K562 (cell line): Measurements from ENCODE around the gene GJB2. TPM values are rescaled to one million over a fixed set of nuclear protein-coding genes. Genes with fewer than 3 reads are reported as not detected.

Experiments used
- ATAC-seq: fragments of 200-7000 bp; cut with Tn5 transposase; 3 replicates; pipeline ENCODE4 v1.9.1; 2020; ENCODE audit warnings: moderate library complexity
- BruUV-seq: library from RNA; stranded (reverse); fragments of 400-500 nt; replicated peaks from 2 replicates; lab custom pipeline; 2021; lab: Mats Ljungman, UMichigan
- CTCF ChIA-PET: fragments of 300-600 bp; formaldehyde crosslinking; extraction: SDS; loops from one replicate; lab custom pipeline; 2021; ENCODE audit warnings: low intra/inter-chr PET ratio; lab: Yijun Ruan, JAX
- POLR2A ChIA-PET: fragments of 300-600, 350-650 bp; sonication (Branson Sonifier 250); formaldehyde crosslinking; extraction: SDS; loops from one replicate; lab custom pipeline; 2021; ENCODE audit warnings: antibody characterized with exemption, inconsistent platforms; lab: Yijun Ruan, JAX
- DNase-seq, 4 experiments: peaks; one replicate each; pipeline versions ENCODE4 v3.0.0 to v3.0.0-alpha.2; 2011 to 2018; ENCODE audit warnings: low spot score in 3 of 4, mixed read lengths in 3 of 4; ENCODE audit errors: extremely low read depth in 1 of 4
- FAIRE-seq: peaks from 2 replicates; lab custom pipeline; 2011; peaks lifted over from hg19 to GRCh38; lab: Jason Lieb, UNC
- H2AFZ ChIP-seq: 2 replicates; pipeline ENCODE4 v1.6.0; 2011; ENCODE audit warnings: low read depth, low read length, control low read depth, inconsistent platforms
- H3K27ac ChIP-seq: fragments of 200-600 bp; 3 replicates; pipeline ENCODE4 v1.8.0; 2011; ENCODE audit warnings: low read depth, mild to moderate bottlenecking, control low read depth, inconsistent platforms, low read length, moderate library complexity, mixed read lengths; ENCODE audit errors: extremely low read depth
- H3K27me3 ChIP-seq, 2 experiments: fragments of 300-600 bp in 1 of 2; 2 replicates in 1 of 2; 3 replicates in 1 of 2; pipeline versions ENCODE4 v1.6.0 to v1.8.0; 2011; ENCODE audit warnings: inconsistent platforms in 2 of 2, low read length in 2 of 2, mild to moderate bottlenecking in 1 of 2, mixed read lengths in 1 of 2, moderate library complexity in 1 of 2; ENCODE audit not compliant: control insufficient read depth in 2 of 2, insufficient read depth in 2 of 2
- H3K36me3 ChIP-seq: fragments of 300-600 bp; 3 replicates; pipeline ENCODE4 v1.8.0; 2011; ENCODE audit warnings: mild to moderate bottlenecking, low read length, inconsistent platforms; ENCODE audit not compliant: control insufficient read depth, insufficient read depth
- H3K4me1 ChIP-seq, 2 experiments: fragments of 200-600 bp in 1 of 2; replicated peaks in 1 of 2; 2 replicates in 1 of 2; 3 replicates in 1 of 2; pipeline versions ENCODE4 v1.5.1 to v1.8.0; 2011; ENCODE audit warnings: inconsistent platforms in 2 of 2, low read length in 2 of 2, mild to moderate bottlenecking in 1 of 2, mixed read lengths in 1 of 2, moderate library complexity in 1 of 2; ENCODE audit not compliant: control insufficient read depth in 2 of 2, insufficient read depth in 2 of 2
- H3K4me2 ChIP-seq: 2 replicates; pipeline ENCODE4 v1.6.1; 2011; ENCODE audit warnings: low read length, control low read depth, inconsistent platforms, mixed read lengths; ENCODE audit not compliant: insufficient read depth
- H3K4me3 ChIP-seq: fragments of 200-600 bp; sonication (generic), shearing (Covaris generic); 2 replicates; pipeline ENCODE4 v1.5.1; 2016; ENCODE audit warnings: control low read depth, inconsistent platforms
- H3K79me2 ChIP-seq: fragments of 200-600 bp; 3 replicates; pipeline ENCODE4 v1.8.0; 2011; ENCODE audit warnings: low read length, inconsistent platforms; ENCODE audit not compliant: control insufficient read depth, insufficient read depth
- H3K9ac ChIP-seq, 2 experiments: 2 replicates each; pipeline versions ENCODE4 v1.6.0 to v1.6.1; 2011; ENCODE audit warnings: low read depth in 2 of 2, low read length in 2 of 2, control low read depth in 1 of 2, inconsistent platforms in 1 of 2, mild to moderate bottlenecking in 1 of 2, mixed read lengths in 1 of 2; ENCODE audit not compliant: insufficient read depth in 1 of 2
- H3K9me1 ChIP-seq: one replicate; pipeline ENCODE4 v1.6.0; 2011; ENCODE audit warnings: inconsistent platforms, mild to moderate bottlenecking, low read length, moderate library complexity; ENCODE audit not compliant: control insufficient read depth, insufficient read depth
- H3K9me3 ChIP-seq: replicated peaks from 2 replicates; pipeline ENCODE4 v1.5.1; 2011; ENCODE audit warnings: low read depth, low read length, inconsistent platforms; ENCODE audit not compliant: control insufficient read depth, insufficient read depth
- H4K20me1 ChIP-seq: replicated peaks from 2 replicates; pipeline ENCODE4 v1.6.1; 2011; ENCODE audit warnings: low read length, inconsistent platforms, mixed read lengths; ENCODE audit not compliant: control insufficient read depth, insufficient read depth
- C11orf30 ChIP-seq: fragments of 450-650 bp; IDR thresholded peaks from 2 replicates; pipeline ENCODE4 v1.6.1; 2016; ENCODE audit warnings: low read depth, mild to moderate bottlenecking
- FOXJ2 ChIP-seq: fragments of 200-800 bp; sonication (Bioruptor generic); IDR thresholded peaks from 2 replicates; pipeline ENCODE4 v1.6.1; 2016; ENCODE audit warnings: missing genetic modification characterization, missing compliant biosample characterization
- HMGXB4 ChIP-seq: sonication (generic); formaldehyde crosslinking; IDR thresholded peaks from 2 replicates; pipeline ENCODE4 v1.8.1; 2023; ENCODE audit warnings: mild to moderate bottlenecking, missing genetic modification reagents
- MXI1 ChIP-seq: IDR thresholded peaks from 2 replicates; pipeline ENCODE4 v1.6.1; 2011; ENCODE audit warnings: low read depth, mild to moderate bottlenecking, improper control_type of control experiment, low read length
- NUFIP1 ChIP-seq: fragments of 450-650 bp; IDR thresholded peaks from 2 replicates; pipeline ENCODE4 v1.6.1; 2018; ENCODE audit not compliant: partially characterized antibody
- PHF8 ChIP-seq: fragments of 200-600 bp; sonication (generic); IDR thresholded peaks from 2 replicates; pipeline ENCODE4 v1.6.1; 2012; ENCODE audit warnings: mixed run types, mild to moderate bottlenecking, inconsistent platforms, low read length, moderate library complexity, borderline replicate concordance
- SREBF2 ChIP-seq: sonication (generic); formaldehyde crosslinking; IDR thresholded peaks from 2 replicates; pipeline ENCODE4 v1.4.0; 2020; ENCODE audit warnings: mild to moderate bottlenecking, missing genetic modification reagents
- WGBS: fragments of 100-300 bp; shearing (Covaris generic); methylation state at CpG from one replicate; pipeline ENCODE4 v1.1.6; 2016; ENCODE audit warnings: low coverage, mixed read lengths; ENCODE audit not compliant: insufficient coverage; ENCODE audit errors: missing lambda C conversion rate; 5-methylcytosine and 5-hydroxymethylcytosine counted together
- in situ Hi-C: fragments of 300-500 bp; cut with MboI; formaldehyde crosslinking; loops from 4 replicates; pipeline ENCODE4 v1.15.0; 2018; ENCODE audit warnings: inconsistent platforms, mixed read lengths
- intact Hi-C: fragments of 100-400 bp; cut with micrococcal nuclease; formaldehyde crosslinking; loops from 2 replicates; pipeline ENCODE4 v1.14.2; 2022
- polyA plus RNA-seq, 8 experiments: library from polyadenylated mRNA; depleted of rRNA in 4 of 8; stranded (reverse) in 5 of 8; unstranded in 3 of 8; fragments of >200 nt; fragmentation: Nextera tagmentation in 2 of 8; fragmentation: Illumina TruSeq in 1 of 8; extraction: Ambion mirVana in 2 of 8; extraction: Trizol in 1 of 8; gene quantifications; 2 replicates each; pipeline versions ENCODE4 v1.2.1 to v1.2.3, GENCODE V29; 2011 to 2014; ENCODE audit warnings: inconsistent platforms in 1 of 8, missing spikeins in 1 of 8
- total RNA-seq, 7 experiments: library from RNA; depleted of rRNA in 6 of 7; stranded (reverse); fragments of >200 nt in 6 of 7; fragmentation: Illumina TruSeq in 2 of 7; extraction: Trizol in 2 of 7; gene quantifications; 2 replicates each; pipeline versions ENCODE4 v1.2.1 to v1.2.3, GENCODE V29; 2011 to 2021; ENCODE audit warnings: low replicate concordance in 1 of 7
- TF ChIP-seq, protein P1 (sequence below): sonication (generic); formaldehyde crosslinking; IDR thresholded peaks from 2 replicates; pipeline ENCODE4 v1.8.1; 2023; ENCODE audit warnings: mild to moderate bottlenecking, missing genetic modification reagents

GJB2 gene
- total and polyA plus RNA-seq, 9 of the 15 experiments (the other 6 are each of a cell fraction or from before 2014, with no cell fraction given): not detected

DNA sequence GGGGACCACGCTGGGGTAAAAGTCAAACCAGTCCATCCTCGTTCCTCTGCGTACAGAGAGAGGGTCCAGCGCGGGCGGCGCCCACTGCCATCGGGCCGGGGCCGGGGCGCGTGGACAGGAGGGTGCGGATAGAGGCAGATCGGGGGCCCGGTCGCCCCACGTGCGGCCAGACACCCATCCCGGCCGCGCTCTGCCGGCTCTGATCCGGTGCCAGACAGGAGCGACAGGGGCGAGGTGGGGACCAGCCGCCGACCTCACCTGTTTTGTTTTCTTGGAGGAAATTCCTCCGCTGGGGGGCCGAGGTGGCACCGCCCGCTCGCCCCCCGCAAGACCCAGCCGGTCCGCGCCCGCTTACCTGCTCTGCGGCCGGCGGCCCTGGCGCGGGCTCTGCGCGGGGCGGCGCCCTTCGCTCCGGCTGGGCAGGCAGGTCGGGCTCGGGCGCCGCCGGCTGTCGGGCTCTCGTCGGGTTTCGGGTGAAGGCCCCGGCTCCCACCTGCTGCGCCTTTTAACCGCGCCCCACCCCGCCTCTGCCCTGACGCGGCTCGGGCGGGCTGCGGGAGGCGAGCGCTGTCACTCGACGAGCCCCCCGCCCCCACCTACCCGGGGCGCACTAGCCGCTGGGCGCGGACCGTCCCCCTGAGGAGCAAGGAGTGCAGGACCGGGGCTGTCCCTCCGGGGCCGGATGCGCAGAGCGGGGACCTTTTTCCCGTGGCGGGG, 39.3 kb upstream of the GJB2 start, which contains the start of gene GJB6:
Gene GJB6 (minus strand): TSS at position 481 of the 717 bp plus-strand sequence. CDS start 8,839 bp downstream, outside the sequence.
- H3K9me3 ChIP-seq: no peaks in the 10 kb centered on the region
- no peak within 1 kb of the TSS for H3K27ac ChIP-seq
- H3K79me2 ChIP-seq: no peaks in the 10 kb centered on the region
- DNase-seq (no peak), FAIRE-seq (no peak), ATAC-seq (no peak)
- ChIA-PET POLR2A (no interaction called here), CTCF (no interaction called here)
- H3K27me3 ChIP-seq: peaks cover 4 to 30% of the 10 kb centered on the region in 2 experiments; a peak in 3 of 5 replicates
- WGBS: 6% methylated on average over 14 of the region's 85 CpGs
- in situ Hi-C loops: no loop called here
- H4K20me1 ChIP-seq: no peaks in the 10 kb centered on the region
- no peak within 1 kb of the TSS for H3K4me2 ChIP-seq
- no peak for TF ChIP-seq MXI1
- H3K9me1 ChIP-seq: no peaks in the 10 kb centered on the region
- no peak within 1 kb of the TSS for H3K9ac ChIP-seq
- intact Hi-C loops: no loop called here
- no peak within 1 kb of the TSS for H2AFZ ChIP-seq
- no peak within 1 kb of the TSS for H3K4me3 ChIP-seq
- no peaks in the 10 kb centered on the region; a peak in 1 of 5 replicates for H3K4me1 ChIP-seq
- H3K36me3 ChIP-seq: no peaks in the 10 kb centered on the region
- BruUV-seq: no TSS peak

GRCh38 chr13:20230913-20231838, 38.4 kb upstream of the GJB2 start:
- BruUV-seq: no TSS peak
- intact Hi-C loops (no loop called here), in situ Hi-C loops (no loop called here)
- H3K9me1 ChIP-seq: no peaks in the 10 kb centered on the region
- WGBS: 3% methylated on average over 28 of the region's 30 CpGs
- no peaks in the 10 kb centered on the region for H3K79me2 ChIP-seq
- H3K4me2 ChIP-seq: no peak overlapping the region
- ATAC-seq (no peak), DNase-seq (no peak)
- H3K27me3 ChIP-seq: peaks cover 4 to 30% of the 10 kb centered on the region in 2 experiments; a peak in 3 of 5 replicates
- H2AFZ ChIP-seq: no peak overlapping the region
- H3K27ac ChIP-seq: no peak overlapping the region
- H3K9me3 ChIP-seq: no peaks in the 10 kb centered on the region
- no peak overlapping the region for H3K9ac ChIP-seq
- no peaks in the 10 kb centered on the region for H3K36me3 ChIP-seq
- POLR2A ChIA-PET: no interaction called here
- no peaks in the 10 kb centered on the region for H4K20me1 ChIP-seq
- H3K4me3 ChIP-seq: no peak overlapping the region
- H3K4me1 ChIP-seq: no peaks in the 10 kb centered on the region; a peak in 1 of 5 replicates
- TF ChIP-seq PHF8: no peak
- TF ChIP-seq, protein P1, sequence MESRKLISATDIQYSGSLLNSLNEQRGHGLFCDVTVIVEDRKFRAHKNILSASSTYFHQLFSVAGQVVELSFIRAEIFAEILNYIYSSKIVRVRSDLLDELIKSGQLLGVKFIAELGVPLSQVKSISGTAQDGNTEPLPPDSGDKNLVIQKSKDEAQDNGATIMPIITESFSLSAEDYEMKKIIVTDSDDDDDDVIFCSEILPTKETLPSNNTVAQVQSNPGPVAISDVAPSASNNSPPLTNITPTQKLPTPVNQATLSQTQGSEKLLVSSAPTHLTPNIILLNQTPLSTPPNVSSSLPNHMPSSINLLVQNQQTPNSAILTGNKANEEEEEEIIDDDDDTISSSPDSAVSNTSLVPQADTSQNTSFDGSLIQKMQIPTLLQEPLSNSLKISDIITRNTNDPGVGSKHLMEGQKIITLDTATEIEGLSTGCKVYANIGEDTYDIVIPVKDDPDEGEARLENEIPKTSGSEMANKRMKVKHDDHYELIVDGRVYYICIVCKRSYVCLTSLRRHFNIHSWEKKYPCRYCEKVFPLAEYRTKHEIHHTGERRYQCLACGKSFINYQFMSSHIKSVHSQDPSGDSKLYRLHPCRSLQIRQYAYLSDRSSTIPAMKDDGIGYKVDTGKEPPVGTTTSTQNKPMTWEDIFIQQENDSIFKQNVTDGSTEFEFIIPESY (CRISPR knock-in tag): no peak
- TF ChIP-seq C11orf30: no peak
- no peak for TF ChIP-seq HMGXB4 (CRISPR knock-in tag)
- TF ChIP-seq SREBF2: no peak
- TF ChIP-seq FOXJ2 (tag): no peak
- no peak for TF ChIP-seq NUFIP1
- TF ChIP-seq, all 486 proteins: peak for 0
- CTCF ChIA-PET: no interaction called here
- no peak for FAIRE-seq
